ENCODE results near the gene CLCNKA. TPM values are rescaled to one million over a fixed set of nuclear protein-coding genes. Genes with fewer than 3 reads are reported as not detected.

CLCNKA gene
- total and polyA plus RNA-seq, 2 of the 8 experiments (the other 6 are each of a cell fraction or from before 2014, with no cell fraction given) = 0.95 to 2.0 TPM

- Histone ChIP-seq H2AFZ (ENCODE audit: low read length) (no peak overlapping the region), H3K4me3 (ENCODE audit: extremely low read depth in 1 of 4, insufficient read depth in 2 of 4, low read depth in 3 of 4, low read length in 4 of 4) (no peak overlapping the region)
Measured at GRCh38 chr1:15973772-15974171, 48.1 kb upstream of the CLCNKA start.

More at GRCh38 chr1:15973772-15974171, 48.1 kb upstream of the CLCNKA start:
- Histone ChIP-seq H2BK5ac (ENCODE audit: low read depth, low read length) (no peak overlapping the region), H2AK5ac (ENCODE audit: low read depth, low read length) (no peak overlapping the region), H3K4me2 (ENCODE audit: insufficient read depth in 1 of 2, low read depth in 2 of 2, low read length in 2 of 2) (no peak overlapping the region), H3K79me1 (ENCODE audit: low read depth, low read length) (peaks cover 8% of the 10 kb centered on the region; the same call in 1 of the 2 replicates), H3K9me3 (ENCODE audit: insufficient read depth in 2 of 2, low read depth in 1 of 2, low read length in 1 of 2) (peaks cover 11 to 12% of the 10 kb centered on the region in 2 experiments), H3K56ac (replicated peaks; ENCODE audit: insufficient read length, low read depth, low read length) (no peak overlapping the region), H2BK120ac (replicated peaks; ENCODE audit: low read depth, low read length) (no peak overlapping the region), H3K23me2 (ENCODE audit: low read depth, low read length) (no peaks in the 10 kb centered on the region), H3K4ac (replicated peaks; ENCODE audit: insufficient read length, low read depth, low read length) (no peak overlapping the region), H3K23ac (ENCODE audit: insufficient read length) (no peak overlapping the region), H3K4me1 (replicated peaks in 1 of 4; ENCODE audit: control insufficient read depth in 3 of 4, insufficient read depth in 4 of 4, low read length in 3 of 4) (peaks cover 0 to 4% (median 0%) of the 10 kb centered on the region in 4 experiments; a peak in 1 of 7 replicates), H3K79me2 (ENCODE audit: control insufficient read depth in 1 of 2, insufficient read depth in 2 of 2, low read length in 2 of 2) (peaks cover 0 to 12% of the 10 kb centered on the region in 2 experiments; a peak in 2 of 4 replicates), H2BK12ac (ENCODE audit: low read depth, low read length) (no peak overlapping the region), H2BK15ac (ENCODE audit: low read length) (no peak overlapping the region), H3K18ac (ENCODE audit: extremely low read depth, low read length) (no peak overlapping the region), H3K36me3 (ENCODE audit: control insufficient read depth in 2 of 4, insufficient read depth in 4 of 4, low read length in 3 of 4) (peaks cover 0 to 14% (median 6%) of the 10 kb centered on the region in 4 experiments; a peak in 6 of 8 replicates), H4K20me1 (replicated peaks in 1 of 2; ENCODE audit: control insufficient read depth in 1 of 2, insufficient read depth in 2 of 2, low read length in 2 of 2) (peaks cover 0 to 3% of the 10 kb centered on the region in 2 experiments), H3K27ac (ENCODE audit: low read depth, low read length) (no peak overlapping the region), H2BK20ac (ENCODE audit: low read length) (no peak overlapping the region), H4K91ac (replicated peaks; ENCODE audit: insufficient read length, low read length) (no peak overlapping the region), H3K14ac (ENCODE audit: insufficient read length) (no peak overlapping the region), H4K5ac (ENCODE audit: insufficient read length, low read depth, low read length) (no peak overlapping the region), H3K27me3 (replicated peaks in 1 of 4; ENCODE audit: control insufficient read depth in 3 of 4, extremely low read depth in 1 of 4, insufficient read depth in 3 of 4, low read length in 3 of 4) (no peaks in the 10 kb centered on the region), H4K8ac (ENCODE audit: extremely low read depth, insufficient read depth, low read length) (no peak overlapping the region), H3K9ac (replicated peaks in 1 of 4; ENCODE audit: extremely low read depth in 1 of 4, low read depth in 3 of 4, low read length in 3 of 4) (no peak overlapping the region)
- POLR2A ChIA-PET (ENCODE audit: partially characterized antibody) = no interaction called here
- WGBS, 2 experiments (ENCODE audit: extremely low coverage in 1 of 2, insufficient coverage in 1 of 2, insufficient read length in 1 of 2, insufficient replicate concordance in 2 of 2, low coverage in 1 of 2, low lambda C conversion rate in 2 of 2, missing lambda C conversion rate in 1 of 2) = 89% methylated on average over 4 of the region's 4 CpGs; no CpG with 5 or more reads in 1 of the 2 experiments
- no peak for DNase-seq (ENCODE audit: low read depth in 1 of 2, low spot score in 2 of 2)
- CTCF ChIA-PET (ENCODE audit: partially characterized antibody) = interaction anchor here (1.0 to 5.7 kb wide), 7 partner anchors 16 to 182 kb away, joined by 3 to 53 read pairs (median 4); no protein-coding TSS in a partner anchor
- no peak for FAIRE-seq
- TF ChIP-seq CEBPB (IDR thresholded peaks at IDR 0.05; ENCODE audit: low read depth, low read length) = no peak
- no peak for TF ChIP-seq HDAC6 (IDR thresholded peaks at IDR 0.05; ENCODE audit: low read depth, low read length)
- no peak for TF ChIP-seq TCF12 (IDR thresholded peaks at IDR 0.05; ENCODE audit: low read depth, low read length)
- no peak for TF ChIP-seq KDM5A (IDR thresholded peaks at IDR 0.05; ENCODE audit: low read length)
- TF ChIP-seq CHD1 (IDR thresholded peaks at IDR 0.05; ENCODE audit: low read depth, low read length) = no peak
- TF ChIP-seq CREB1 (IDR thresholded peaks at IDR 0.05) = no peak
- no peak for TF ChIP-seq KDM1A (IDR thresholded peaks at IDR 0.05; ENCODE audit: borderline replicate concordance, low read length)
- TF ChIP-seq POLR2AphosphoS5 (IDR thresholded peaks at IDR 0.05; ENCODE audit: low read depth, low read length) = no peak
- no peak for TF ChIP-seq SRF (IDR thresholded peaks at IDR 0.05; ENCODE audit: low read depth, low read length)
- no peak for TF ChIP-seq CHD2 (IDR thresholded peaks at IDR 0.05; ENCODE audit: low read length)
